ENCODE data around the gene CXorf51B.
"Not testable (repeated sequence)": the region's sequence is repeated elsewhere in the genome, so short reads cannot be mapped to it uniquely, and the experiment has no call there.

The CXorf51B gene

DNA sequence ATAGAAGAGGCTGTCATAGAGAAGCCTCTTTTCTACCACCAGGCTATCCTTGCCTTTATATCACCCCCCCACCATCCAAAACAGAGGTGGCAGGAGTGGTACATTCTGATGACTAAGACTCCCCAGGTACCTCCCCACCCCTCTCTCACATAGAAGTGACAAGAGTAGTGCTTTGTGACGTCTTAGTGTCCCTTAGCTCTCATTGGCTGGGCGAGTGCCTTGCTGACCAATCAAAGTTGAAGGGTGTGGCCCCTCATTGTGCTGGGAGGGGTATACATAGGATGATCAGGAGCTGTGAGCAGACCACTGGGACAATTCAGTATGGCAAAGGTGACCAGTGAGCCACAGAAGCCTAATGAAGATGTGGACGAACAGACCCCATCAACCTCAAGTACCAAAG lies at the start of gene CXorf51B:
TSS of gene CXorf51B (plus strand) at position 301 of the 400 bp plus-strand sequence. CDS start at position 322, 21 bp downstream.
- not testable (repeated sequence) for DNase-seq (ENCODE audit: low spot score)

DNA sequence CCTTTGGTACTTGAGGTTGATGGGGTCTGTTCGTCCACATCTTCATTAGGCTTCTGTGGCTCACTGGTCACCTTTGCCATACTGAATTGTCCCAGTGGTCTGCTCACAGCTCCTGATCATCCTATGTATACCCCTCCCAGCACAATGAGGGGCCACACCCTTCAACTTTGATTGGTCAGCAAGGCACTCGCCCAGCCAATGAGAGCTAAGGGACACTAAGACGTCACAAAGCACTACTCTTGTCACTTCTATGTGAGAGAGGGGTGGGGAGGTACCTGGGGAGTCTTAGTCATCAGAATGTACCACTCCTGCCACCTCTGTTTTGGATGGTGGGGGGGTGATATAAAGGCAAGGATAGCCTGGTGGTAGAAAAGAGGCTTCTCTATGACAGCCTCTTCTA lies 5.1 kb downstream of the CXorf51B start, which contains the start of gene CXorf51A:
TSS of gene CXorf51A (minus strand) at position 101 of the 400 bp plus-strand sequence. CDS start at position 80, 21 bp downstream.
- DNase-seq (ENCODE audit: low spot score) = not testable (repeated sequence)

DNA sequence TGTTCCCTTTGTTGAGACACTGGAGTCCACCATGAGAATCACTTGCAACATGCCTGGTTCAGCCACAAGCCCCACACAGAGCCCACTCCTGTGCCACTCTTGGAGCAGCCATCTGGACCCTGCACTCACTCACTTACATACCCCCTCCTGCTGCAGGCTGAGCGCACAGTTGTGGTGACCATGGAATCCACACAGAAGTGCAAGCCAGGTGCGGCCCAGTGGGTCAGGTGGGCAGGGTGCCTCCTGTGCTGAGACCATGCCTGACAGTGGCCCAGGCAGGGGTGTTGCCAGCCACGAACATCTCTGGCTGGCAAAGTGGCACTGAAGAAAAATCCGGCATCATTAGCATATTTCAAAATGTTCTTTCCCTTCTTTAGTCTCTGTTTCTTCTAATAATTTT lies 22.4 kb downstream of the CXorf51B start:
- no peak for DNase-seq (ENCODE audit: low spot score)

DNA sequence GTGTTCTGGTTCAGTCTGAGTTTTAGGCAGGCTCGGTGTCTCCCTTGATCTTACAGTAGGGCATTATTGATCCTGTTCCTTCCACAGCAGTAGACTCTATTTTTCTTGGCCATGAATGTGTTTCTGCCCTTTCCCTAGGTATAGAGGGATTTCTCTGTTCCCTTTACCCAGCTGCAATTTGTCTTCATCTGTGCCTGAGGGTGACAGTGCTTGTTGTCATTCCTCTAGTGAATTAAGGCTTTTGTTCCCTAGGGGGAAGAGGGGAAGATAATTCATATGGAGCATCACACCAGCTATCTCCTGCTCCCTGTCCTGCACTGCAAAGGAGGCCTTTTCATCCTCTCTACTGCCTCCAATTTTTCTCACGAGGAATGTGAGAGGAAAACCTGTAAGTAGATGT lies 44.7 kb downstream of the CXorf51B start:
- DNase-seq (ENCODE audit: low spot score) = no peak

Measured in hematopoietic multipotent progenitor cell treated with erythropoietin and hydrocortisone succinate and interleukin-3 and kit ligand, for 17 days (in vitro differentiated cells).